Measurements from ENCODE around the gene ARFRP1. TPM values are rescaled to one million over a fixed set of nuclear protein-coding genes. Genes with fewer than 3 reads are reported as not detected.

Gene ARFRP1
- total and polyA plus RNA-seq, 2 of the 13 experiments (the other 11 are each of a cell fraction or from before 2014, with no cell fraction given), result 32.0 to 51.1 TPM

- TF ChIP-seq, protein P1, sequence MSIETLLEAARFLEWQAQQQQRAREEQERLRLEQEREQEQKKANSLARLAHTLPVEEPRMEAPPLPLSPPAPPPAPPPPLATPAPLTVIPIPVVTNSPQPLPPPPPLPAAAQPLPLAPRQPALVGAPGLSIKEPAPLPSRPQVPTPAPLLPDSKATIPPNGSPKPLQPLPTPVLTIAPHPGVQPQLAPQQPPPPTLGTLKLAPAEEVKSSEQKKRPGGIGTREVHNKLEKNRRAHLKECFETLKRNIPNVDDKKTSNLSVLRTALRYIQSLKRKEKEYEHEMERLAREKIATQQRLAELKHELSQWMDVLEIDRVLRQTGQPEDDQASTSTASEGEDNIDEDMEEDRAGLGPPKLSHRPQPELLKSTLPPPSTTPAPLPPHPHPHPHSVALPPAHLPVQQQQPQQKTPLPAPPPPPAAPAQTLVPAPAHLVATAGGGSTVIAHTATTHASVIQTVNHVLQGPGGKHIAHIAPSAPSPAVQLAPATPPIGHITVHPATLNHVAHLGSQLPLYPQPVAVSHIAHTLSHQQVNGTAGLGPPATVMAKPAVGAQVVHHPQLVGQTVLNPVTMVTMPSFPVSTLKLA (IDR thresholded peaks at IDR 0.05), result no peak
- no peak; the same call in 1 of the 2 replicates for TF ChIP-seq WIZ (CRISPR knock-in tag; IDR thresholded peaks at IDR 0.05)
- TF ChIP-seq ZNF121 (CRISPR knock-in tag; IDR thresholded peaks at IDR 0.05), result 0 out of 2 replicates have a peak, but pooled peaks have one; percentile 12
- no peak for TF ChIP-seq ZNF484 (CRISPR knock-in tag; IDR thresholded peaks at IDR 0.05; ENCODE audit: borderline replicate concordance, low read depth)
- TF ChIP-seq ZNF790 (CRISPR knock-in tag; IDR thresholded peaks at IDR 0.05; ENCODE audit: borderline replicate concordance), result peak; percentile 56; the same call in 1 of the 2 replicates
- no peak for TF ChIP-seq ZNF567 (CRISPR knock-in tag; IDR thresholded peaks at IDR 0.05; ENCODE audit: borderline replicate concordance)
- peak; percentile 68 for TF ChIP-seq ZEB1 (IDR thresholded peaks at IDR 0.05; ENCODE audit: insufficient replicate concordance, low read depth)
- no peak for TF ChIP-seq PPARG (CRISPR knock-in tag; conservative IDR thresholded peaks at IDR 0.05)
- TF ChIP-seq ZNF17 (CRISPR knock-in tag; IDR thresholded peaks at IDR 0.05), result no peak
- TF ChIP-seq, protein P2, sequence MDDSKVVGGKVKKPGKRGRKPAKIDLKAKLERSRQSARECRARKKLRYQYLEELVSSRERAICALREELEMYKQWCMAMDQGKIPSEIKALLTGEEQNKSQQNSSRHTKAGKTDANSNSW (CRISPR knock-in tag; IDR thresholded peaks at IDR 0.05; ENCODE audit: borderline replicate concordance), result no peak; the same call in 1 of the 2 replicates
- 0 out of 2 replicates have a peak, but pooled peaks have one; percentile 64 for TF ChIP-seq SAFB2 (CRISPR knock-in tag; IDR thresholded peaks at IDR 0.05; ENCODE audit: borderline replicate concordance, low read depth)
- TF ChIP-seq IKZF1 (IDR thresholded peaks at IDR 0.05), result no peak
- TF ChIP-seq ISX (CRISPR knock-in tag; conservative IDR thresholded peaks at IDR 0.05), result no peak
- TF ChIP-seq, protein P3, sequence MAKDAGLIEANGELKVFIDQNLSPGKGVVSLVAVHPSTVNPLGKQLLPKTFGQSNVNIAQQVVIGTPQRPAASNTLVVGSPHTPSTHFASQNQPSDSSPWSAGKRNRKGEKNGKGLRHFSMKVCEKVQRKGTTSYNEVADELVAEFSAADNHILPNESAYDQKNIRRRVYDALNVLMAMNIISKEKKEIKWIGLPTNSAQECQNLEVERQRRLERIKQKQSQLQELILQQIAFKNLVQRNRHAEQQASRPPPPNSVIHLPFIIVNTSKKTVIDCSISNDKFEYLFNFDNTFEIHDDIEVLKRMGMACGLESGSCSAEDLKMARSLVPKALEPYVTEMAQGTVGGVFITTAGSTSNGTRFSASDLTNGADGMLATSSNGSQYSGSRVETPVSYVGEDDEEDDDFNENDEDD (CRISPR knock-in tag; IDR thresholded peaks at IDR 0.05; ENCODE audit: borderline replicate concordance), result peak; percentile 81
- no peak for TF ChIP-seq ZNF30 (CRISPR knock-in tag; IDR thresholded peaks at IDR 0.05)
- no peak for TF ChIP-seq ELK4 (CRISPR knock-in tag; IDR thresholded peaks at IDR 0.05; ENCODE audit: borderline replicate concordance)
- TF ChIP-seq, protein P4, sequence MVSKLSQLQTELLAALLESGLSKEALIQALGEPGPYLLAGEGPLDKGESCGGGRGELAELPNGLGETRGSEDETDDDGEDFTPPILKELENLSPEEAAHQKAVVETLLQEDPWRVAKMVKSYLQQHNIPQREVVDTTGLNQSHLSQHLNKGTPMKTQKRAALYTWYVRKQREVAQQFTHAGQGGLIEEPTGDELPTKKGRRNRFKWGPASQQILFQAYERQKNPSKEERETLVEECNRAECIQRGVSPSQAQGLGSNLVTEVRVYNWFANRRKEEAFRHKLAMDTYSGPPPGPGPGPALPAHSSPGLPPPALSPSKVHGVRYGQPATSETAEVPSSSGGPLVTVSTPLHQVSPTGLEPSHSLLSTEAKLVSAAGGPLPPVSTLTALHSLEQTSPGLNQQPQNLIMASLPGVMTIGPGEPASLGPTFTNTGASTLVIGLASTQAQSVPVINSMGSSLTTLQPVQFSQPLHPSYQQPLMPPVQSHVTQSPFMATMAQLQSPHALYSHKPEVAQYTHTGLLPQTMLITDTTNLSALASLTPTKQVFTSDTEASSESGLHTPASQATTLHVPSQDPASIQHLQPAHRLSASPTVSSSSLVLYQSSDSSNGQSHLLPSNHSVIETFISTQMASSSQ (IDR thresholded peaks at IDR 0.05; ENCODE audit: low read depth), result no peak
- TF ChIP-seq, protein P4 (CRISPR knock-in tag; IDR thresholded peaks at IDR 0.05; ENCODE audit: borderline replicate concordance), result no peak
- no peak for TF ChIP-seq MZF1 (CRISPR knock-in tag; IDR thresholded peaks at IDR 0.05; ENCODE audit: borderline replicate concordance)
- TF ChIP-seq CEBPB (IDR thresholded peaks at IDR 0.05; ENCODE audit: borderline replicate concordance, low read depth, low read length), result no peak
These were observed 55.4 kb downstream of the ARFRP1 start (continued) for GRCh38 chr20:63652192-63652980.
